ENCODE measurements around the gene PRM2. TPM values are rescaled to one million over a fixed set of nuclear protein-coding genes. Genes with fewer than 3 reads are reported as not detected.

The PRM2 gene
- total RNA-seq, 4 donors from 2014 or later = 2.3 TPM; not detected in 3

DNA sequence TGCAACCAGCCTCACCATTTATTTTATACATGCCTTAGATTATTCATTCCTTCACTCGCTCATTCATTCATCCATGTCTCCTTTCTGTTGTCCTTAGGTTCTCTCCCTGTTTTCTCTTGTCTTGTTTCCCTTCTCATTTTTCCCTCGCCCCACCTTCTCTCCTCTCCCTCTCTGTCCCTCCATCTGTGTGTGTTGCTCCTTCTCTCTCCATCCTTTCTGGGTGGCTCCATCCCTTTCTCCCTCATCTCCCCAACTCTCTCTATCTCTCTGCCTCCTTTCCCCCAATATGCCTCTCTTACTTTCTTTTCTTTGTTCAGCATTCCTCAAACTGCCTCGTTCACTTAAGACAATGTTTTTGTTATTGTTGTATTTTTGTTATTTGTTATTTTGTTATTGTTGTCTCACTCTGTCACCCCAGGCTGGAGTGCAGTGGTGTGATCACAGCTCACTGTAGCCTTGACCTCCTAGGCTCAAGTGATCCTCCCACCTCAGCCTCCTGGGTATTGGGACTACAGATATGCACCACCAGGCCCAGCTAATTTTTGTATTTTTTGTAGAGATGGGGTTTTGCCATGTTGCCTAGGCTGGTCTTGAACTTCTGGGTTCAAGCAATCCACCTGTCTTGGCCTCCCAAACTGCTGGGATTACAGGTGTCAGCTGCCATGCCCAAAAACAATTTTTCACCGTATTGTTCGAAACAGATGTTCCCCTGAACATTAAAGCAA is 34.6 kb downstream of the PRM2 start:
- no peak for DNase-seq (ENCODE audit: low spot score in 2 of 2)
- 89 to 90% methylated on average over 5 of the region's 5 CpGs for WGBS, 2 donors
- intact Hi-C loops (cut with DNase I; ENCODE audit: low total_unique reads) = no loop called here
- H3K4me3 ChIP-seq (ENCODE audit: low read depth, poor library complexity, severe bottlenecking) = no peak overlapping the region
- TF ChIP-seq, protein P1, sequence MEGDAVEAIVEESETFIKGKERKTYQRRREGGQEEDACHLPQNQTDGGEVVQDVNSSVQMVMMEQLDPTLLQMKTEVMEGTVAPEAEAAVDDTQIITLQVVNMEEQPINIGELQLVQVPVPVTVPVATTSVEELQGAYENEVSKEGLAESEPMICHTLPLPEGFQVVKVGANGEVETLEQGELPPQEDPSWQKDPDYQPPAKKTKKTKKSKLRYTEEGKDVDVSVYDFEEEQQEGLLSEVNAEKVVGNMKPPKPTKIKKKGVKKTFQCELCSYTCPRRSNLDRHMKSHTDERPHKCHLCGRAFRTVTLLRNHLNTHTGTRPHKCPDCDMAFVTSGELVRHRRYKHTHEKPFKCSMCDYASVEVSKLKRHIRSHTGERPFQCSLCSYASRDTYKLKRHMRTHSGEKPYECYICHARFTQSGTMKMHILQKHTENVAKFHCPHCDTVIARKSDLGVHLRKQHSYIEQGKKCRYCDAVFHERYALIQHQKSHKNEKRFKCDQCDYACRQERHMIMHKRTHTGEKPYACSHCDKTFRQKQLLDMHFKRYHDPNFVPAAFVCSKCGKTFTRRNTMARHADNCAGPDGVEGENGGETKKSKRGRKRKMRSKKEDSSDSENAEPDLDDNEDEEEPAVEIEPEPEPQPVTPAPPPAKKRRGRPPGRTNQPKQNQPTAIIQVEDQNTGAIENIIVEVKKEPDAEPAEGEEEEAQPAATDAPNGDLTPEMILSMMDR (IDR thresholded peaks at IDR 0.05) = peak in 1 of 3 donors; percentile 11
- no peak for TF ChIP-seq POLR2A (IDR thresholded peaks at IDR 0.05)

DNA sequence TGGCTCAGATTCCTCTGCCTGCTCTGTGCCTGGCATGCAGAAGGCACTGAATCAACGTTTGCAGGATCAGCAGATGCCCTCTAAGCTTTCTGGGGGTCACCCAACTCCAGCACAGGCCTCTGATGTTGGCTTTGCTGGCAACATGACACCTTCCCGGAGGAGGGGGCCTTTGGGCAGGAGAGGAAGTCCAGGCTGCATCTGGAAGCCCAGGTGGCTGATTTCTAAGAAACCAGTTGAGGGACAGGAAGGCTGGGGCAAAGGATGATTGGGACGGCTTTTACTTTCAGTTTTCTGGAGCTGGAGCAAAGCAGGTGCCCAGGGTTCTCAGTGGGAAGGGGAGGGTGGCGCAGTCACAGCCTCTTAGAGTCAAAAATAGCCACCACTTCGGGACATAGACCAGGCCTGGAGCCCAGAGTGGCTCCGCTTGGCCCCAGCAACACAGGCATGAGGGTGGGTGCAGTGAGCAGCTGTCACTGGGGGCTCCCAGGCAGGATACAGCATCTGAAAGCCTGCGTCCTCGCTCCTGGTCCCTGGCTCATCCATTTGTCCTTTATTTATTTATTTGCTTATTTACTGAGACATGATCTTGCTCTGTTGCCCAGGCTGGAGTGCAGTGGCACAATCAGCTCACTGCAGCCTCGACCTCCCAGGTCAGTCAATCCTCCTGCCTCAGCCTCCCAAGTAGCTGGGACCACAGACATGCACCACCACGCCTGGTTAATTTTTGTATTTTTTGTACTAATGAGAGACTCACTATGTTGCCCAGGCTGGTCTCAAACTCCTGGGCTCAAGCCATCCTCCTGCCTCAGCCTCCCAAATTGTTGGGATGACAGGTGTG is 35.4 kb downstream of the PRM2 start:
- WGBS, 2 donors = 76 to 89% methylated on average over 10 of the region's 10 CpGs
- peak overlapping the region; percentile 12 for H3K4me3 ChIP-seq (ENCODE audit: low read depth, poor library complexity, severe bottlenecking)
- DNase-seq (ENCODE audit: low spot score in 2 of 2) = no peak
- intact Hi-C loops (cut with DNase I; ENCODE audit: low total_unique reads) = no loop called here
- no peak for TF ChIP-seq POLR2A (IDR thresholded peaks at IDR 0.05)
- TF ChIP-seq, protein P1 (IDR thresholded peaks at IDR 0.05) = no peak

GRCh38 chr16:11239644-11240632 is 36.3 kb downstream of the PRM2 start:
- 79 to 84% methylated on average over 10 of the region's 10 CpGs for WGBS, 2 donors
- no peak for DNase-seq (ENCODE audit: low spot score in 2 of 2)
- H3K4me3 ChIP-seq (ENCODE audit: low read depth, poor library complexity, severe bottlenecking) = peak overlapping the region; percentile 12
- TF ChIP-seq POLR2A (IDR thresholded peaks at IDR 0.05) = no peak
- TF ChIP-seq, protein P1 (IDR thresholded peaks at IDR 0.05) = no peak
- intact Hi-C loops (cut with DNase I; ENCODE audit: low total_unique reads) = no loop called here

DNA sequence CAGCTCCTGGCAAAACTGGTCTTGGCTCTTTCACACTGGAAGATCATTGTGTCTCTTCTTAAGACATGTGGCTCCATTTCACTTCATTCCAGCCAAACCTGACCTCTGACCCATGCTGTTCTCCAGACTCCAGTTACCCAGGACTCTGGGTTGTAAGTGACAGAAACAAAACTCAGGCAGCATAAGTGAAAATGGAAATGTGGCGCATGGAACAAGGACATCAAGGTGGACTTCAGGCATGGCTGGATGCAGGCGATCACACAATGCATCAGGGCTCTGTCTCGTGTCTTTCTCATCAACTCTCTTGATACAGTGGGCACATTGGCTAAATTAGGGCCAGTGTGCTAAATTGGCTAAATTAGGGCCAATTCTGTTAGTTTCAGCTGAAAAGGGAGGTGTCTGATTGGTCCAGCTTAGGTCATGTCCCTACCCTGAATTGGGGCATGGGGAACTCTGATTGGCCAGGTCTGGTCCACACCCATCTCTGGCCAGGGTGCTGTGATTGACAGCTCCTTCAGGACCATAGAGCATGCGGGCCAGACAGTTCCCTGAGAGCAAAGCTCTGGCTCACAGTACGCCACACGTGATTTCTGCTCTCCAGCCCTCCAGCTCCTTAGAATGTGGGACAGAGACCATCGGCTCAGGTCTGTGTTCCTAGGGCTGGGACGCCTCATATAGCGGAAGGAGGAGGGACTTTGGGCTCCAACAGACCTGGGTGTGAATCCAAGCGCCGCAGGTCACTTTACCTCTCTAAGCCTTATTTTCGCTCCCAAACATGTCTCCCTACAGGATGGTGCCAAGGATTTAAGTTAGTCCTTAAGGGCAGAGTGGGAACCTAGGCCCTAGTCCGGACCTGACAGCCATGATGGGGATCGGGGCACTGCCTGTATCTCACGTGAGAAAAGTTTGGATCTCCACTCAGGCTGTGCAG is 37.7 kb downstream of the PRM2 start:
- TF ChIP-seq, protein P1 (IDR thresholded peaks at IDR 0.05) = no peak
- TF ChIP-seq POLR2A (IDR thresholded peaks at IDR 0.05) = no peak
- WGBS, 2 donors = 94 to 97% methylated on average over 15 of the region's 15 CpGs
- DNase-seq (ENCODE audit: low spot score in 2 of 2) = no peak
- H3K4me3 ChIP-seq (ENCODE audit: low read depth, poor library complexity, severe bottlenecking) = no peak overlapping the region
- intact Hi-C loops (cut with DNase I; ENCODE audit: low total_unique reads) = no loop called here
